HG03520 (cell line): Measurements from ENCODE around the gene SYDE1.

Experiments used
- ATAC-seq: cut with Tn5 transposase; IDR thresholded peaks from one replicate; pipeline ENCODE4 v1.9.1; 2021; ENCODE audit warnings: mild to moderate bottlenecking, moderate library complexity; ENCODE audit not compliant: unreplicated experiment

The SYDE1 gene

GRCh38 chr19:15108145-15108844 is 1.1 kb downstream of the SYDE1 start:
- no peak for ATAC-seq

DNA sequence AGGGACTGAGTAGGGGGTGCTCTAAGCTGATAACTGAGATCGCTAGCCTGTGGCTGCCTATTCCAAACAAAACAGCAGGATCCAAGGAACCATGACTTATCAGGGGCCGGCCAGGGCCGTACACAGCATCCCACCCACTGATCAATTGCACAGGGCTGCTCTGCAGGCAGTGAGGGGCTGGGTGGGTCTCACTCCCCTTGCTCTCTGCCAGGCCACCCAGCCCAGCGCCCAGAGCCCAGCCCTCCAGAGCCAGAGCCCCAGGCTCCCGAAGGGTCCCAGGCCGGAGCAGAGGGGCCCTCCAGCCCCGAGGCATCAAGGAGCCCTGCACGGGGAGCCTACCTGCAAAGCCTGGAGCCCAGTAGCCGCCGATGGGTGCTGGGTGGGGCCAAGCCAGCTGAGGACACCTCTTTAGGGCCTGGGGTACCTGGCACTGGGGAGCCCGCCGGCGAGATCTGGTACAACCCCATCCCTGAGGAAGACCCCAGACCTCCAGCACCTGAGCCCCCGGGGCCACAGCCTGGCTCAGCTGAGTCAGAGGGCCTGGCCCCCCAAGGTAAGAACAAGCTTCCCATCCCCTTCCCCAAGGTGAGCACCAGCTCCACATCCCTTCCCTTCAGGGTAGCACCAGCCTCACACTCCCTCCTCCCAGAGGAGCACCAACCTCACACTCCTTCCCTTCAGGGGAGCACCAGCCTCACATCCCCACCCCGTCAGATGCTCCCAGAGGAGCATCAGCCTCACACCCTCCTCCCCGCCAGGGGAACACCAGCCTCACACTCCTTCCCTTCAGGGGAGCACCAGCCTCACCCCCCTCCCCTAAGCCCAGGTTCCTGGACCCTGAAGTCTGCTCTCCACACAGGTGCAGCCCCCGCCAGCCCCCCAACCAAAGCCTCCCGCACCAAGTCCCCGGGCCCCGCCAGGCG is 1.9 kb downstream of the SYDE1 start:
- ATAC-seq = no peak

GRCh38 chr19:15109768-15110417 is 2.7 kb downstream of the SYDE1 start:
- ATAC-seq = no peak

DNA sequence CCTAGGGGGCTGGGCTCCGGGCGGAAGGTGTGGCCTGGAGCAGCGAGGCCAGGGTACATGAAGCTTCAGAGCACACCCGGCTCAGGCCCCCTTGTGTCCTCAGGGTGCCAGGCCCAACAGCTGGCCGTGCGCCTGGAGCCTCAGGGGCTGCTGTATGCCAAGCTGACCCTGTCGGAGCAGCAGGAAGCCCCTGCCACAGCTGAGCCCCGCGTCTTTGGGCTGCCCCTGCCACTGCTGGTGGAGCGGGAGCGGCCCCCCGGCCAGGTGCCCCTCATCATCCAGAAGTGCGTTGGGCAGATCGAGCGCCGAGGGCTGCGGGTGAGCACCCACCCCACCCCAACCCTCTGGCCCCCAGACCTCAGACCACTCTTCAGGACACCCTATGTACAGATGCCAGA is 3.2 kb downstream of the SYDE1 start:
- ATAC-seq = no peak

GRCh38 chr19:15111758-15112157 is 4.6 kb downstream of the SYDE1 start:
- ATAC-seq = no peak

DNA sequence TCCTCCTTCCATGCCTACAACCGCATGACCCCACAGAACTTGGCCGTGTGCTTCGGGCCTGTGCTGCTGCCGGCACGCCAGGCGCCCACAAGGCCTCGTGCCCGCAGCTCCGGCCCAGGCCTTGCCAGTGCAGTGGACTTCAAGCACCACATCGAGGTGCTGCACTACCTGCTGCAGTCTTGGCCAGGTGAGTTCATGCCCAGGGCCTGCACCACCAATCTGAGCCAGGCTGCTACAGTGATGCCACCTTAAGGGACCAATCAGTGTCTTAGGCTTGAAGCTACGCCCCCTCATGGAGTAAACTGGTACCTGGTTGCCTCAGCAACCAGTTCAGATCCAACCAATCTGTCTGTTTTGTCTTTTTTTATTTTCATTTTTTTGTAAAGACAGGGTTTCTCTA is 5.2 kb downstream of the SYDE1 start:
- ATAC-seq = no peak

GRCh38 chr19:15113245-15114152 is 6.3 kb downstream of the SYDE1 start:
- ATAC-seq = no peak

GRCh38 chr19:15114153-15114540 is 6.9 kb downstream of the SYDE1 start:
- no peak for ATAC-seq

- no peak for ATAC-seq
These were observed 7.9 kb downstream of the SYDE1 start for GRCh38 chr19:15115080-15115479.

- no peak for ATAC-seq
These were observed 8.8 kb downstream of the SYDE1 start for GRCh38 chr19:15115762-15116615.

- ATAC-seq = no peak
These were observed 9.7 kb downstream of the SYDE1 start for GRCh38 chr19:15116856-15117255.

DNA sequence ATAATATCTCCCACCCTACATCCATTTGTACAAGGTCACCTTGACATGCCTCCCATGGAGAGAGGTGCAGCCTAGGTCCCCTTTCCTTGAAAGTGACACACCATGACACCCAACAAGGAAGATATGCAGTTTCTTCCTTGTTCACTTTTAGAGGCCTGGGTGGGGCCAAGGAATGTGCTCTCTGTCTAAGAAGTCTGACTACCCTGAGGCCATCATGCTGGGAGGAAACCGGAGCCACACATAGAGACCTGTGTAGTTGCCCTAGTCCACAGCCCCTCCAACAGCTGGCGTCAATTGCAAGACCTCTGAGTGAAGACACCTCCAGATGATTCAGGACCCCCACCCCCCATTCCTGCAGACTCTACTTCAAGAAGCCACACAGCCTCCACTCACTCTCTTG is 11.0 kb downstream of the SYDE1 start:
- no peak for ATAC-seq

DNA sequence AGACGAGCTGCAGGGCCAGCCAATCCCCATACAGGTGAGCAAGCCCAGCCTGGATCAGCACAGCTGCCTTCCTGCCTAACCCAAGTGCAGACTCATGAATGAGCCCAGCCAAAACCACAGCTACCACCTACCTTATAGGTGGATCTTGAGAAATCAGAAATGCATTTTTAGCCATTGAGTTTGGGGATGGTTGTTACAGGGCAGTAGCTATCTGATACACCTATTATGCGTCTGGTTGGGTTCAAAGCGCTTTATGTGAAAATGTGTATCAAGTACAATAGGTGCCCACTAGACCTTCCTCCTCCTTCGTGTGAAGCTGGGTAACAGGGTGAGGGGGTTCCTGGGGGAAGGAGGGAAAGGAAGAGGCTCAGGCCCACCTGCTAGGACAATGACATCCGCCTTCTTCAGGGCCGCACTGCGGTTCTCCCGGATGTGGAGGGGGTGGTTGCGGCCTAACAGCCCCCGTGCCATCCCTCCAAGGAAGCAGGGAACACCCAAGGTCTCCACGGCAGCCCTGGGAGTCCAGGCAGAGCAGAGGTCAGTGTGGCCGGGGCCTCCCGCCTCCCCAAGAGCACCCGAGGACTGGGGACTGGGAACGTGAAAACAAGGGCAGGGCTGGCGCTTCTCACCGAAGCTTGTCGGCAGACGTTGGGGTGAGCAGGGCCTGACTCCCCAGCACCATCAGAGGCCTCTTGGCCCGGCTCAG is 11.7 kb downstream of the SYDE1 start:
- ATAC-seq = no peak

- ATAC-seq = no peak
These were observed 13.2 kb downstream of the SYDE1 start for GRCh38 chr19:15120135-15121026.

- no peak for ATAC-seq
These were observed 15.3 kb downstream of the SYDE1 start for GRCh38 chr19:15122331-15123030.

DNA sequence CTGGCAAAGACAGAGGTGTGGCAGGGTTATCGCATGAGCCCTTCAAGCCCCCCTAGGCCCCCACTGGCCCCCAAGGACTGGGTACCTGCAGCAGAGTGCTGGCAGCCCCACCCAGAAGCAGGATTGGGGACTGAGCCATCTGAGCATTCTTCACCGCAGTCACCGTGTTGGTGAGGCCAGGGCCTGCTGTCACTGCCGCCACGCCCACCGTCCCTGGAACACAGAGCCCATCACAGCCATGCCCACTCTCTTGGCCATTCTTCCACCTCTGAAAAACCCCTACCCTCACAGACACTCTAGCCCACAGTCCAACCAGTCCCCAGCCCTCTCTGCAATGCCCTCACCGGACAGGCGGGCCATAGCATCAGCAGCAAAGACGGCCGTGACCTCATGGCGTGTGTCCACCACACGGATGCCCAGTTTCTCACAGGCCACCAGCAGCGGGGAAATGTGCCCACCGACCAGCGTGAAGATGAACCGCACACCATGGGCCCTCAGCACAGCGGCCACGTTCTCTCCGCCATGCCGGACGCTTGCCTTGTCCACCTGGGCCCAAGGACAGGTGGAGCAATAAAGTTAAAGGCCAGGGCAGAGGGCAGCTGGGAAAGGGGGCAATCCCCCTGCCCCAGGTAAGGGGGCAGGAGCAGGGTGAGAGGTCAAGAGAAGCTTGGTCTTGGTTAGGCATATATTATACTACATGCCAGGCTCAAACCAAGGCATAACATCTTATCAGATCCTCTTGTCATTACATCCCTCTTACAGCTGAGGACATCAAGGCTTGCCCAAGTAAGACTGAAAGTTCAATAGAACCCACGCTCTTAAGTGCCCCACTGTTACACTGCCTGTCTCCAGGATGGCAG is 16.1 kb downstream of the SYDE1 start:
- ATAC-seq = no peak

DNA sequence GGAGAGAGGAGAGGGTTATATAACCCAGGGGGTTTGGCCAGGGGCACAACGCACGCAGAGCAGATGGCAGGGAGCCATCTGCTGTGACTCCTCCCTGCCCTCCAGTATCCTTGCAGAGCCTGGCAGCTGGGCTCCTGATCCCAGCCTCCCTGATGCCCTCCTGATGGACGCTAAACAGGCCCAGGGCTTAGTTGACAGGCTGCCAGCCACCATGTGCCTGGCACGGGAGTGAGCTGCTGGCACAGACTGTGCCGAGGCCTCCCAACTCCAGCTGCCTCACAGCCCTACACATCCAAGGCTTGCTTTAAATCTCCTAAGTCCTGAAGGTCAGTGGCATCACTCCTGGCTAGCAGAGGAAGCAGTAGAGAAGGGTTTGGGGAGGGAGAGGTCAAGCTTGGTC is 16.7 kb downstream of the SYDE1 start:
- no peak for ATAC-seq
